ENCODE results near the gene MCF2L.

Gene MCF2L

DNA sequence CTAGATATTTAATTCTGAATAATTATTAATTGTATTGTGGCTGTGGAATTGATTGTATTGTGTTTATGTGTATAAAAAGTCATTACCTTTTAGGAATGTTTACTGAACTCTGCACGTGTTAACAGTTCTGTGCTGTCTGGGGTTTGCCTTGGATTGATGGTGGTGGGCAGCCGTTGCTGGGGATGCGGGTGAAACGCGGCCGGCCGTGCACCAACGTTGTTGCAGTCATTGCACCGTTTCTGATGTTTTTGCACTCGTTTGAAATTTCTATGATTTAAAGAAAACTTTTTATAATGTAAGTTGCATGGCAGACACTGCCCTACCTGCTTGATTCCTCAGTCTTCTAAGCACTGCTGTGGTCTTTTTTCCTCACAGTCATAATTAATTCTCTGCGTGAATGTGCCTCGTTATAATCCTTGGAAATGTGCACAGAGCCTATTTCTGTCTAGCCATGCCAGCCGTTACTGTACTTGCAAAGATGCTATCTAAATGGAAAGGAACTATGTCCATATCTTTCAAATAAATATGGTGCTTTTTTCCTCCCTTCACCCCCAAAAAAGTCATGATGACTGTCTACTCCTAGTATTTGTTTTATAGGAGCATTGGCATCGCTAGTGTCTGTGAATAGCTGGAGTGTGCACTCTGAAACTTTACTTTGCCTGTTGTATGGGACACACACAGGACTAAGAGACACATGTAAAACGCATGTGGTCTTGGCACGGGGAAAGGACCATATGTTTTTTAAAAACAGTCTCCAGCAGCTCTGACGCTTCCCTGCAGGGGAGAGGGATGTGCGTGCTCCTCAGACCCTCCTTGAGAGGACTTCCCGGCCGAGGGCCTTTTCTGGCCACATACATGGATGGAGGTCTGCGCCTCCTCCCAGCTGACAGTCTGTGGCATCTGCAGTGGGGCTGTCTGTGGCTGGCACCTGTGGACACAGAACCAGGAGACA is 40.7 kb upstream of the MCF2L start:
- Histone ChIP-seq H3K27me3 (no peaks in the 10 kb centered on the region), H3K9me3 (no peaks in the 10 kb centered on the region), H3K36me3 (no peaks in the 10 kb centered on the region), H3K4me3 (ENCODE audit: low read depth, low read length) (peak overlapping the region; percentile 38), H3K4me1 (peaks cover 15% of the 10 kb centered on the region)
- DNase-seq = peak; percentile 19
- TF ChIP-seq, protein P1, sequence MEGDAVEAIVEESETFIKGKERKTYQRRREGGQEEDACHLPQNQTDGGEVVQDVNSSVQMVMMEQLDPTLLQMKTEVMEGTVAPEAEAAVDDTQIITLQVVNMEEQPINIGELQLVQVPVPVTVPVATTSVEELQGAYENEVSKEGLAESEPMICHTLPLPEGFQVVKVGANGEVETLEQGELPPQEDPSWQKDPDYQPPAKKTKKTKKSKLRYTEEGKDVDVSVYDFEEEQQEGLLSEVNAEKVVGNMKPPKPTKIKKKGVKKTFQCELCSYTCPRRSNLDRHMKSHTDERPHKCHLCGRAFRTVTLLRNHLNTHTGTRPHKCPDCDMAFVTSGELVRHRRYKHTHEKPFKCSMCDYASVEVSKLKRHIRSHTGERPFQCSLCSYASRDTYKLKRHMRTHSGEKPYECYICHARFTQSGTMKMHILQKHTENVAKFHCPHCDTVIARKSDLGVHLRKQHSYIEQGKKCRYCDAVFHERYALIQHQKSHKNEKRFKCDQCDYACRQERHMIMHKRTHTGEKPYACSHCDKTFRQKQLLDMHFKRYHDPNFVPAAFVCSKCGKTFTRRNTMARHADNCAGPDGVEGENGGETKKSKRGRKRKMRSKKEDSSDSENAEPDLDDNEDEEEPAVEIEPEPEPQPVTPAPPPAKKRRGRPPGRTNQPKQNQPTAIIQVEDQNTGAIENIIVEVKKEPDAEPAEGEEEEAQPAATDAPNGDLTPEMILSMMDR (IDR thresholded peaks at IDR 0.05; ENCODE audit: low read depth, low read length) = no peak

DNA sequence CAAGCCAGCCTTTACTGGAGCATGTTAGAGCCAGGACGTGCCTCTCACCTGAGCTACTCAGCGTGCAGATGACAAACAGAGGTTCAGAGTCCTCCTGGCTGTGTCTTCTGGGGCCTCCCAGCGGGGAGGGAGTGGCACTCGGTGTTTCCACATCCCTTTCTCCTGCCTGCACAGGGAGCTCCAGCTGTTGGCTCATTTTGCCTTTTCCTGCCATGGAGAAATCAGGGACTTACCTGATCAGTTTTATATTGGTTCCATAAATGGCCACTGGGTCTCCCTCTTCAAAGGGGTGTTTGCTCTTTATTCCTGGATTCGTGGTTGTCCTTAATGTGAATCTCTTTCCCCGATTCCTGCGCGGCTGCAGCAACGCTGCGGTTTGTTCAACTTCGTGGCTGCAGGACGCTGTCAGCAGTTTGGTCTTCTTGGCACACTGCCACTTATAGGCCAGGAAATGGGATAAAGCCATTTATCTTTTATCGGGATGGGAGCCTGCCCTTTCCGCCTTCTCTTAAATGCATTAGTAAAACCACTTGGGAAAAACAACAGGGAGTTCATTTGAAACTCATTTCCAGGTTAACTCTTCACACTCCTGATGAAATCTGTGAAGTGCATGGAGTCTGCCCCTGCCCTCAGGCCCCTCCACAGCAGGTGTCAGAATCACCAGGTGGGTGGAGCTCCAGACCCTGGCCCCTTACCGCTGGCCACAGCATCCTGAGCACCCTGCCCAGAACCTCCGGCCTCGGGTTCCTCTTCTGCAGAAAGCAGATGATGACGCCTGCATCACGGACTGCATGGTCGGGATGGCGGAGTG is 39.8 kb upstream of the MCF2L start:
- DNase-seq = peak; percentile 85
- H3K36me3 ChIP-seq = no peaks in the 10 kb centered on the region
- no peaks in the 10 kb centered on the region for H3K9me3 ChIP-seq
- no peaks in the 10 kb centered on the region for H3K27me3 ChIP-seq
- peaks cover 18% of the 10 kb centered on the region for H3K4me1 ChIP-seq
- H3K4me3 ChIP-seq (ENCODE audit: low read depth, low read length) = peak overlapping the region; percentile 38
- TF ChIP-seq, protein P1 (IDR thresholded peaks at IDR 0.05; ENCODE audit: low read depth, low read length) = peak; percentile 3; the same call in 1 of the 2 replicates

DNA sequence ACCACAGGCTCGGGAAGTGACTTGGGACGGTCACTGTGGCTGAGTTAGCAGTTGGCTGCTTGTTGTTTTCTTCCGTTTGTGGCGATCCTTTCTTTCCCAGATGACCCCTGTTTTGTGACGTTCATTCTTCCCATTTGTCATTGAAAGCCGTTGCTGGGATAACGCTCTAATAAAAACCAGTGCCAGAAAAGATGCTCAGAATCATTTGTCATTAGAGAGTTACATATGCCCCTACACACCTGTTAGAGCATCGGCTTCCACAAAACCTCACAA is 39.3 kb upstream of the MCF2L start:
- H3K27me3 ChIP-seq = no peaks in the 10 kb centered on the region
- no peaks in the 10 kb centered on the region for H3K9me3 ChIP-seq
- no peak for DNase-seq
- H3K36me3 ChIP-seq = no peaks in the 10 kb centered on the region
- TF ChIP-seq, protein P1 (IDR thresholded peaks at IDR 0.05; ENCODE audit: low read depth, low read length) = no peak
- H3K4me1 ChIP-seq = peaks cover 19% of the 10 kb centered on the region
- H3K4me3 ChIP-seq (ENCODE audit: low read depth, low read length) = peak overlapping the region; percentile 38

DNA sequence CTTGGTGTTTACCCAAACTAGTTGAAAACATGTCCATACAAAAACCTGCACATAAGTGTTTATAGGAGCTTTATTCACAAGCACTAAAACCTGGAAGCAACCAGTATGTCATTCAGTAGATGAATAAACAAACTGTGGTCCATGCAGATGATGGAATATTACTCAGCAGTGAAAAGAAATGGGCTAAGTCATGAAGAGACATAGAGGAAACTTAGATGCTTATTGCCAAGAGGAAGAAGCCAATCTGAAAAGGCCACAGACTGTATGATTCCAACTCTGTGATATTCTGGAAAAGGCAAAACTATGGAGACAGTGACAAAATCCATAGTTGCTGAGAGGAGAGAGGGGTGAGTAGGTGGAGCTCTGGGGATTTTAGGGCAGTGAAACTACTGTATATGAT is 38.8 kb upstream of the MCF2L start:
- TF ChIP-seq, protein P1 (IDR thresholded peaks at IDR 0.05; ENCODE audit: low read depth, low read length) = no peak
- H3K36me3 ChIP-seq = no peaks in the 10 kb centered on the region
- DNase-seq = no peak
- H3K27me3 ChIP-seq = no peaks in the 10 kb centered on the region
- H3K4me3 ChIP-seq (ENCODE audit: low read depth, low read length) = no peak overlapping the region; the same call in 1 of the 2 replicates
- H3K4me1 ChIP-seq = peaks cover 19% of the 10 kb centered on the region
- no peaks in the 10 kb centered on the region for H3K9me3 ChIP-seq

DNA sequence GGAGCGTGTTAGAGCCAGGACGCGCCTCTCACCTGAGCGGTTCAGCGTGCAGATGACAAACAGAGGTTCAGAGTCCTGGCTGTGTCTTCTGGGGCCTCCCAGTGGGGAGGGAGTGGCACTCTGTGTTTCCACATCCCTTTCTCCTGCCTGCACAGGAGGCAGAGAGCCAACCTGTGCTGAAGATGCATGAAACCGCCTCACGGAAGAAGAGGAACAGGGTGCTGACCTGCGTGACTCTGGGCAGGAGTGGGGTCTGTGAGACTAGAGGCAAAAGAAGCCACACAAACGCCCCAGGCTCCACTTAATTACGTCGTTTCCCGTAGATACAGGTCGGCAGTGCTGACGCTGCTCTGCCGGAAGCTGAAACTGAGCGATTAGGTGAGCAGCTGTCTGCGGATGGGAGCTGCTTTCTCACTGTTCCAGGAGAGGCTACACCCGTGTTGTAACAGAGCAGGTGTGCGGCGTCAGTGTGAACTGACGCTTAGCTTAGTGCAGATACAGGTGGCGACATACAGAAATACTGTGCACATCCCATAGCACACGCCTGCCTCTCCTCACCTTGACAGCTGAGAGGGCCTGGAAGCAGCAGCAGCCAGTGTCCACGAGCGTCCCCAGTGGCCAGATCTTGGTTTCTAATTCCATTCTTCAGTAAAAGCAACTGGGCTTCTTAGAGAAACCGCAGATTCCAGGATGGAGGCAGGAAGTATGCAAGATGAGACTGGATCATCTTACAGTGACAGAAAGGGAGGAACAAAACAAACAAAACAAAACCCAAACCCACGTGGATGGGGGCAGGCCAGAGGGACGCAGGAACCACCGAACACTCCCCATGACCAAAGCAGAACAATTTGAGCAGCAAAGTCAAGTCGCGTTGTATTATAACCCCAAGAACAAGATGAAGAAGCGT is 37.7 kb upstream of the MCF2L start:
- H3K4me3 ChIP-seq (ENCODE audit: low read depth, low read length) = peak overlapping the region; percentile 63
- H3K36me3 ChIP-seq = no peaks in the 10 kb centered on the region
- TF ChIP-seq, protein P1 (IDR thresholded peaks at IDR 0.05; ENCODE audit: low read depth, low read length) = peak; percentile 94
- DNase-seq = peak; percentile 72
- H3K9me3 ChIP-seq = no peaks in the 10 kb centered on the region
- H3K4me1 ChIP-seq = peaks cover 19% of the 10 kb centered on the region
- H3K27me3 ChIP-seq = no peaks in the 10 kb centered on the region
